HG02870 (cell line): Measurements from ENCODE around the gene COX6B2.

Experiments used
- ATAC-seq: cut with Tn5 transposase; IDR thresholded peaks from one replicate; pipeline ENCODE4 v1.9.1; 2021; ENCODE audit warnings: mild to moderate bottlenecking, moderate library complexity; ENCODE audit not compliant: unreplicated experiment

The COX6B2 gene

GRCh38 chr19:55383279-55384130 lies 29.0 kb upstream of the COX6B2 start:
- no peak for ATAC-seq

GRCh38 chr19:55382522-55383054 lies 28.1 kb upstream of the COX6B2 start:
- ATAC-seq, result no peak

- no peak for ATAC-seq
Observed at GRCh38 chr19:55382013-55382412, 27.5 kb upstream of the COX6B2 start.

GRCh38 chr19:55379174-55379573 lies 24.7 kb upstream of the COX6B2 start:
- ATAC-seq, result no peak

- no peak for ATAC-seq
Observed at GRCh38 chr19:55377356-55378131, 23.0 kb upstream of the COX6B2 start.

GRCh38 chr19:55376241-55376933 lies 21.9 kb upstream of the COX6B2 start, which contains the start of gene TMEM190:
Gene TMEM190, plus strand, starts transcription at chr19:55376826. Its CDS starts 28 bp downstream, at chr19:55376854.
- no peak for ATAC-seq

- ATAC-seq, result no peak
Observed at GRCh38 chr19:55373993-55374757, 19.7 kb upstream of the COX6B2 start.

- ATAC-seq, result no peak
Observed at GRCh38 chr19:55373306-55373992, 18.9 kb upstream of the COX6B2 start.

GRCh38 chr19:55372316-55373081 lies 18.0 kb upstream of the COX6B2 start:
- no peak for ATAC-seq

GRCh38 chr19:55370305-55370988 lies 15.9 kb upstream of the COX6B2 start, which contains the start of gene IL11:
Gene IL11, minus strand, starts transcription at chr19:55370463. Its CDS starts 153 bp downstream, at chr19:55370310.
- ATAC-seq, result no peak

- ATAC-seq, result no peak
Observed at GRCh38 chr19:55369653-55370304, 15.3 kb upstream of the COX6B2 start.

GRCh38 chr19:55368701-55369563 lies 14.4 kb upstream of the COX6B2 start:
- ATAC-seq, result no peak

GRCh38 chr19:55368106-55368505 lies 13.6 kb upstream of the COX6B2 start:
- ATAC-seq, result no peak

GRCh38 chr19:55366790-55367189 lies 12.3 kb upstream of the COX6B2 start:
- ATAC-seq, result no peak

- no peak for ATAC-seq
Observed at GRCh38 chr19:55365964-55366363, 11.4 kb upstream of the COX6B2 start.

GRCh38 chr19:55365245-55365644 lies 10.7 kb upstream of the COX6B2 start:
- ATAC-seq, result no peak
